HG03280 (cell line): ENCODE data around the gene VCPKMT.

ENCODE experiments used
- ATAC-seq: cut with Tn5 transposase; IDR thresholded peaks from one replicate; pipeline ENCODE4 v1.9.1; 2021; ENCODE audit warnings: mild to moderate bottlenecking, moderate library complexity; ENCODE audit not compliant: unreplicated experiment

The VCPKMT gene

DNA sequence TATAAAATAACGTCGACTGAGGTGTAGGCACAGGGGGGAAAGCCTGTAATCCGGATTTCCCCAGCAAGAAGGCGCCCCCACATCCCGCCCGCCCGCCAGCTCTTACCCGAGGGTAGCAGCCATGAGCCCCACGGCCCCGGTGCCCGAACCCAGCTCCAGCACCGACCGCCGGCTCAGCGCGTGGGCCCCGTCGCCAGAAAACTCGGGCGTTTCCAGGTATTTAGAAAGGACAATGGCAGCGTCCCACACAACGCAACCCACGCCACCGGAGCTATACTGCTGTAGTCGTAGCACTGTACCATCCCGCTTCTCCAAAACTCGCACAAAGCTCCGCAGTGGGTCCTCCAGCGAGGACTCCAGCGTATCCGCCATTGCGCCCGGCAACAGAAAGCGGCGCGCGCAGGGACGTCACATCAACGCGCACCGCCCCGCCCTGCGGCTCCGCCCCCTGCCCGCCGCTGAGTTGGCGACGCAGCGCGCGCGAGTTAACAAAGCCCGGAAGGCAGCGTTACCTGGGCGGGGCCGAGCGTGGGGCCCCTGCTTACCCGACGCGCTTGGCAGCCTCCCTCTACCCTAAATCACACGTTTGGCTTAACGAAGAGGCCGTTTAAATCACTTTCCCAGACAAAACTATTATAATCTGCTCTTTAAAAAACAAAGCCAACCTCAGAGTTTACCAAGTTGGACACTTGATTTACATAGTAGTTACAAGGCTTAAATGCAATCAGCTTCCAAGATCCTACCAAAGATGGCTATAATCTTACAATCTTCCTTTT lies at the start of gene VCPKMT:
Gene VCPKMT (minus strand): TSS at position 392 of the 776 bp plus-strand sequence. CDS start 20 bp downstream, at position 372.
- ATAC-seq, result peak; percentile 98

DNA sequence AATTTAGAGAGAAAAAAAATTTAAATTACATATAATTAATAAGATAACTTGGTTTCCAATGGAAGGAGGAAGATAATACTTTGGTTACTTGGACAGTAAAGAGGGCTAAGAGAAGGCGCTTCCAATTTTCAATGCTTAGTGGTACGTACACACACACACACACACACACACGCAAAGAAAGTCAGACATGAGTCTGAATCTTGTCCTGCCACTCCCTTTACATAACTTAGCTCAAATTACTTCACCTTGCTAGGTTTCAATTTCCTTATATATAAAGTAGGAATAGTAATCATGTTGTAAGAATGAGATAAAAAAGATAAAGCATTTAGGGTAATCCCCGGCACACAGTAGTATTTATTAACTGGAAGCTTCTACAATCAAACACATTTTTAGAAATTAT lies 39.7 kb upstream of the VCPKMT start:
- ATAC-seq, result no peak

- no peak for ATAC-seq
Observed at GRCh38 chr14:50148799-50149198, 32.4 kb upstream of the VCPKMT start.

DNA sequence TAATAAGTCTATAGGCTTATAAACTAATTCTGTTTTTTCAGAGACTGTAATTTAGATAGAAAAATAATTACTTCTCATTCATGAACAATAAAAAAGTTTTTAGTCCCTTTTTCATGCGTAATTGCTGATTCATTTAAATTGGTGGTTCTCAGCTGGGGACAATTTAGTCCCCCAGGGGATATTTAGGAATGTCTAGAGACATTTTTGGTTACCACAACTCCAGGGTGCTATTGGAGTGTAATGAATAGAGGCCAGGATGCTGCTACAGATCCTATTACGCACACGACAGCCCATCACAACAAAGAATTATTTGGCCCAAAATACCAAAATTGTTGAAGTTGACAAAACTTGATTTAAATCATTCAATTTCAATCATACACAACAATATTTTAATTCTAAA lies 22.8 kb upstream of the VCPKMT start:
- ATAC-seq, result no peak

GRCh38 chr14:50127802-50128201 lies 11.4 kb upstream of the VCPKMT start:
- no peak for ATAC-seq

GRCh38 chr14:50123062-50123461 lies 6.7 kb upstream of the VCPKMT start:
- no peak for ATAC-seq

DNA sequence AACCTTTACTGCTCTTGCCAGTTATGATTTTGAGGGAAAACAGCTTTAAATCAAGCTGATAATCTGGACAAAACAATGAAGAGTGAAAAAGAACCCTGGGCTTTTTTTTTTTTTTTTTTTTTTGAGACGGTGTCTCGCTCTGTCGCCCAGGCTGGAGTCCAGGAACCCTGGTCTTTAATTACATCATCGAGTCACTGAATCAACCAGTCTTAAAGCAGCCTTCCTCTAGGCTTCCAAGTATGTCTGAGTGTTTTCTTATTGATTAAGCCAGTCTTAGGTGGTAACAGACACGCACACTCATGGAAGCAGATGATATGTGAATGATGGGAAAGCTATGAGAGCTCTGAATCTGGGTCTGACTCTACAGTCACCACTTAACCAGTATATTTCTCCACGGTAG lies 5.9 kb upstream of the VCPKMT start:
- ATAC-seq, result no peak

GRCh38 chr14:50121486-50121885 lies 5.1 kb upstream of the VCPKMT start:
- no peak for ATAC-seq

GRCh38 chr14:50117456-50117855 lies 1.1 kb upstream of the VCPKMT start:
- no peak for ATAC-seq

DNA sequence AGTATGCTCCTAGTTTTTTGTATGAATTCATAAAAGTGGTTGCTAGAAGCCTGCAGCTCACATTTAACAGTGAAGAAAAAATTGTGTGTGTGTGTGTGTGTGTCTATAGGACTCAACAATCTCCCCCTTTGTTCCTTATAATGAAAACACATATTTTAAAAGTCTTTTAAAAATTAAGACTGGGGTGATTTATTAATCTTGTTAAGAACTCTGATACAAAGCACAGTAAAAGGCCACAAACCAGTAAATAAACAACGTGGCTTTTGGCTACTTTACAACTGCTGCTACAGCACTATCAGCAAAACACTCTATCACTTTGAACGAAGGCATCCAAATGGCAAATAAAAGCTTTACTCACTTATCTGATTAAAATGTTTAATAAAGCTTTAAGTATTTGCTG lies 594 bp upstream of the VCPKMT start:
- ATAC-seq, result no peak

DNA sequence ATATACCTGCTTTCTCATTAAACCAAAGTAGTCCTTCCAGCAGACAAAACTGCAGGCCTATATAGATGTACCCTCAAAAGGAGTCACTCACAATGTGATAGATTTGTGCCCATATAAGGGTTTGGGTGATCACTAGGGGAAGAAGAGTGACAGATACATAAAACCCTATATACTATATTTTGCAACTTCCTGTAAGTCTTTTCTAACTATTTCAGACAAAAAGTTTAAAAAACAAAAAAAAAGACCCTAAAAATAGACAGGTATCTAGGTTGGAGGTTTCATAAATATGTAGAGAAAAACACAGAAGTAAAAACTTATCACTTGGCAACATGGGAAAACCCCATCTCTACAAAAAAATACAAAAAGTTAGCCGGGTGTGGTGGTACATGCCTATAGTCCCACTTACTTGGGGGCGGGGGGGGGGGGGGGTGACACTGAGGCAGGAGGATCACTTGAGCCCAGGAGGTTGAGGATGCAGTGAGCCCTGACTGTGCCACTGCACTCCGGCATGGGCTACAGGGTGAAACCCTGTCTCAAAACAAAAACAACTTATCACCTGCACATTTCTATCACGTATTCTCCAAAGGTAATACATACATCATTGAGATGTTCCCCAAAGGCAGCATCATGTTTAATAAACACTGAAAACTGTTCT lies 2.9 kb downstream of the VCPKMT start:
- no peak for ATAC-seq

GRCh38 chr14:50110323-50111037 lies 5.9 kb downstream of the VCPKMT start:
- no peak for ATAC-seq

- ATAC-seq, result no peak
Observed at GRCh38 chr14:50109342-50109741, 7.0 kb downstream of the VCPKMT start.

- no peak for ATAC-seq
Observed at GRCh38 chr14:50107850-50108249, 8.5 kb downstream of the VCPKMT start.

DNA sequence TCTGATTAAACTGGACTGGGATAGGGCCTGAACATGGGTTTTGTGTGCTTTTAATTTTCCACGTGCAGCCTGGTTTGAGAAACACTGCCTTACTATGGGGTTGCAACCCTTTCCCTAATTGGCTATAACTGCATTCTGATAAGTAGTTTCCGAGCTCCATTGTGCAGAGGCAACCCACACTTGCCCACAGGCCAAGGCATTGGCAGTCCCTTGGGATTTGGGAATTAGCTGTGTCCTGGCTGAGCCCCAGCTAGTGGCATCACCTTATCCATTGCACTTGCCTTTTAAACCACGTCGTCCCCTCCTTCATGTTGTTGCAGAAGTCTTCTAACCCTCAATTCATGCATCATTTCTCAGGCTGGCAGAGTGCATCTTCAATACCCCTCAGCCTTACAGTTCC lies 10.2 kb downstream of the VCPKMT start:
- no peak for ATAC-seq

DNA sequence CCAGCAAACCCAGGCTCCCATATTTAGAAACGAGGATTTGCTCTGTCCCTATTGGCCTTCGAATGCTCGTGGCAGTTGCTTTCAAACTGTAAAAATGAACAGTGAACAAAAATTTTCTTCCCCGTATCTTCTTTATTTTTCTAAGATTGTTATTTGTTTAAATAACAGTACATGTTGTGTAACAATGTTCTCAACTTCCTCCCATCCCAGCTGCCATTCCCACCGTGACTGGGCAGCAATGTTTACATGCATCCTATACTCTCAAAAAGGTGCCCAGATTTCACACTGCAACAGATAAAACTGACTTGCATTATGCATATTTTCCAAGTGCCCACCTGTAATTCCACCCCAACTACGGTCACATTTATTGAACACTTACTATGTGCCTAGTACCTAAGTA lies 12.8 kb downstream of the VCPKMT start:
- ATAC-seq, result no peak

GRCh38 chr14:50101417-50101816 lies 15.0 kb downstream of the VCPKMT start:
- ATAC-seq, result no peak

DNA sequence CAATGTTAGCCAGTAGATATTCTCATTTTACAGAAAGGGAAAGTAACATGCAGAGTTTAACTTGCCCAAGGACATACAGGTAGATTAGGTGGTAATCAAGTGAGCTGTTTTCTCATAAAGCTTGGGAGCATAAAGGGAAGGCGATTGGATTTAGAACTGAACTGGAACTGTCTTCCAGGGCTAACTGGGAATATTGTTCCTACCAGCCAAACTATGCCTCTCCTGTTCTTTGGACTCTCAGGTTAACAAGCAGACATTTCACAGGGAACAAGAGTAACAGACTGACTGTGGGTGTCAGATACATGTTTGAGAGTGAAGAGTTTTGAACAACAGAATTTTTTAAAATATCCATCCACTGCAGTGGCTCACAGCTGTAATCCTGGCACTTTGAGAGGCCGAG lies 15.6 kb downstream of the VCPKMT start:
- no peak for ATAC-seq

DNA sequence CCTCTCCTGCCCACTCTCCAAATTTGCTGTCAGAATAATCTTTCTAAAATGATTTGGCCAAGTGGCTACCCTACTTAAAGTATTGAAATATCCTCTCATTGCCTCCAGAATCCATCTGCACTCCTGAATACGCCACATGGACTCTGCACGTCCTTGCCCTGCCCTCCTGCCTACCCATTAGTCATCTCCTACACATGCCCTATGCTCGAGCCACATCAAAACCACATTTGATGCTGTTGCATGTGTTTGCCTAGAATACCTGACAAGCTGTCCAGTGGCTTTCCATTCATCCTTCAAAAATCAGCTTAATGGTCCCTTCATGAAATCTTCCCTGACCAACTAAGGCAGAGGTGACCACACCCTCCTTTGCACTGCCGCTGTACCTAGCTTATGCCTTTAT lies 17.0 kb downstream of the VCPKMT start:
- no peak for ATAC-seq

DNA sequence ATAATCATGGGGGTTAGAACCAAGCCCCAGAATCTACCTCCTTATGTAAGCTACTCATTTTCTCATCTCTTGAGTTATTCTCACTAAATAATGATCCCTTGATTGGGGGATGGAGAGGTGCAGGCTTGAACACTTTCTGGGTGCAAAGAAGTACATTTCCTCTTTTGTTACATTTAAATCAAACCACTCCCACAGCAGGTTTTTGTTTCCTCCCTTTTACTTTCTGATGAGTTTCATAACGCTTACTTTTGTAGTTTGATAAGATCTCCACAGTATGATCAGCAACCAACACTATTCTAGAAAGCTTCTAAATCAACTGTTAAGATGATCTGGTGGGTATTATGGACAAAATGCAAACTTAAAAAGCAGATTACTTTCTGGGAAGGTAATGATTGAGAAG lies 20.5 kb downstream of the VCPKMT start:
- ATAC-seq, result no peak

GRCh38 chr14:50094056-50094755 lies 22.2 kb downstream of the VCPKMT start:
- ATAC-seq, result no peak
